Aorta (tissue), 5 donors: Measurements from ENCODE around the gene KRTAP5-2. TPM values are rescaled to one million over a fixed set of nuclear protein-coding genes. Genes with fewer than 3 reads are reported as not detected.
A peak's percentile ranks its signal among the peaks of the same experiment; 100 is the strongest.

Experiments
- ATAC-seq: fragments of 200-7000 bp; cut with Tn5 transposase; one replicate; pipeline ENCODE4 v1.9.1; 2022; ENCODE audit warnings: moderate library complexity; ENCODE audit not compliant: low FRiP score
- DNase-seq, 2 donors: peaks; one replicate each; pipeline ENCODE4 v3.0.0-alpha.2; 2020
- H3K27ac ChIP-seq, 2 donors: one replicate each; pipeline ENCODE4 v1.5.1; 2013; ENCODE audit warnings: low read length in 2 of 2, mild to moderate bottlenecking in 2 of 2, moderate library complexity in 2 of 2, control low read depth in 1 of 2, inconsistent platforms in 1 of 2, low read depth in 1 of 2
- H3K27me3 ChIP-seq, 2 donors: one replicate each; pipeline ENCODE4 v1.6.1; 2013; ENCODE audit warnings: control low read depth in 1 of 2, low read length in 1 of 2, mild to moderate bottlenecking in 1 of 2, moderate library complexity in 1 of 2; ENCODE audit not compliant: insufficient read depth in 2 of 2, control insufficient read depth in 1 of 2
- H3K36me3 ChIP-seq, 2 donors: one replicate each; pipeline ENCODE4 v1.6.1; 2013; ENCODE audit warnings: control low read depth in 1 of 2, low read length in 1 of 2, mild to moderate bottlenecking in 1 of 2; ENCODE audit not compliant: insufficient read depth in 2 of 2, control insufficient read depth in 1 of 2
- H3K4me1 ChIP-seq, 2 donors: one replicate each; pipeline ENCODE4 v1.6.1; 2013; ENCODE audit warnings: low read length in 2 of 2, control low read depth in 1 of 2, mild to moderate bottlenecking in 1 of 2, moderate library complexity in 1 of 2; ENCODE audit not compliant: insufficient read depth in 2 of 2, control insufficient read depth in 1 of 2
- H3K4me3 ChIP-seq, 2 donors: one replicate each; pipeline ENCODE4 v1.5.1; 2013; ENCODE audit warnings: low read length in 2 of 2, control low read depth in 1 of 2, mild to moderate bottlenecking in 1 of 2
- H3K9me3 ChIP-seq: one replicate; pipeline ENCODE4 v1.6.1; 2013; ENCODE audit warnings: mild to moderate bottlenecking, low read length; ENCODE audit not compliant: control insufficient read depth
- WGBS, 2 donors: extraction: QIAGEN DNeasy Blood & Tissue Kit; methylation state at CpG; one replicate each; pipeline ENCODE4 v1.1.7; 2013; 5-methylcytosine and 5-hydroxymethylcytosine counted together
- intact Hi-C, 2 donors: fragments of 100-400 bp; cut with DNase I; formaldehyde crosslinking; loops; one replicate each; pipeline versions ENCODE4 v1.14.2 to v1.15.0; 2022
- polyA plus RNA-seq, 2 donors: library from polyadenylated mRNA; stranded (reverse); fragments of 200-250 nt; gene quantifications; one replicate each; pipeline ENCODE4 v1.2.3, GENCODE V29; 2013
- total RNA-seq, 2 donors: library from RNA; stranded (reverse); fragmentation: NEBNext Ultra II Directional; extraction: Animal tissue kit (Norgen Biotek cat#: 25700); gene quantifications; one replicate each; pipeline ENCODE4 v1.2.1, GENCODE V29; 2021
- donor health status: healthy with polysubstance abuse.
- donor health status: Bipolar disorder and iron deficiency.
- donor health status: DM: no; HTN: no; CAD: no.
- donor health status: DM: no; HTN: no; CAD: no.
- donor health status: DM: yes; HTN: yes; CAD: no.

KRTAP5-2 gene
- total and polyA plus RNA-seq, 4 donors: not detected

DNA sequence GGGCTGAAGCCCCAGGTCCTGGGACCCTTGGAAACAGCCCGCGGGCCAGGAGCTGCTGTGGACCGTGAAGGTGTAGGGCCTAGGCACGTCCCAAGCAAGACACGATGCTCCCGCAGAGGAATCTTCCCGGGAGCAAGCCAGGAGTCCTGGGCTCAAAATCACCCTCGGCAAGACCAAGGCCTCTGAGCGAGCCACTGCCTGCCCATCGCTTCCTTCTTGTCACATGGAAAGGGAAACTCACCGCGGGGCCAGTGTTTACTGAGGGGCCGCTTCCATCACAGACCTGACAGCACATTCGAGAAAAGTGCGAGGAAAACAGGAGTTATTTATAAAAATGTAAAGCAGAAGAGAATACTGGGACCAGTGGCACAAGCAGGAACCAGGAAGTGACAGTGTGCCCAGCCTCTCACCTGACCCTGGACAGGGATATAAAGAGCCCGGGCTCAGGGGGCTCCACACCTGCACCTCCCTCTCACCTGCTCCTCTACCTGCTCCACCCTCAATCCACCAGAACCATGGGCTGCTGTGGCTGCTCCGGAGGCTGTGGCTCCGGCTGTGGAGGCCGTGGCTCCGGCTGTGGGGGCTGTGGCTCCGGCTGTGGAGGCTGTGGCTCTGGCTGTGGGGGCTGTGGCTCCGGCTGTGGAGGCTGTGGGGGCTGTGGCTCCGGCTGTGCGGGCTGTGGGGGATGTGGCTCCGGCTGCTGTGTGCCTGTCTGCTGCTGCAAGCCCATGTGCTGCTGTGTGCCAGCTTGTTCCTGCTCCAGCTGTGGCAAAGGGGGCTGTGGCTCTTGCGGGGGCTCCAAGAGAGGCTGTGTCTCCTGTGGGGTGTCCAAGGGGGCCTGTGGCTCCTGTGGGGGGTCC, 31.5 kb upstream of the KRTAP5-2 start, which contains the start of gene KRTAP5-5:
Gene KRTAP5-5 (plus strand): TSS at position 450 of the 860 bp plus-strand sequence. CDS start 66 bp downstream, at position 516.
- no peaks in the 10 kb centered on the region for H3K4me1 ChIP-seq
- DNase-seq (peak in 1 of 2 donors; percentile 19), ATAC-seq (no peak)
- H3K4me3 ChIP-seq: no peak within 1 kb of the TSS
- no peak within 1 kb of the TSS for H3K27ac ChIP-seq
- intact Hi-C loops: loop anchor here (5.0 kb wide), 1 partner anchor 82 kb away; no protein-coding TSS in a partner anchor
- no peaks in the 10 kb centered on the region for H3K36me3 ChIP-seq
- H3K9me3 ChIP-seq: no peaks in the 10 kb centered on the region
- no peaks in the 10 kb centered on the region for H3K27me3 ChIP-seq
- WGBS, 2 donors: 70 to 74% methylated on average over 21 to 25 of the region's 26 CpGs

DNA sequence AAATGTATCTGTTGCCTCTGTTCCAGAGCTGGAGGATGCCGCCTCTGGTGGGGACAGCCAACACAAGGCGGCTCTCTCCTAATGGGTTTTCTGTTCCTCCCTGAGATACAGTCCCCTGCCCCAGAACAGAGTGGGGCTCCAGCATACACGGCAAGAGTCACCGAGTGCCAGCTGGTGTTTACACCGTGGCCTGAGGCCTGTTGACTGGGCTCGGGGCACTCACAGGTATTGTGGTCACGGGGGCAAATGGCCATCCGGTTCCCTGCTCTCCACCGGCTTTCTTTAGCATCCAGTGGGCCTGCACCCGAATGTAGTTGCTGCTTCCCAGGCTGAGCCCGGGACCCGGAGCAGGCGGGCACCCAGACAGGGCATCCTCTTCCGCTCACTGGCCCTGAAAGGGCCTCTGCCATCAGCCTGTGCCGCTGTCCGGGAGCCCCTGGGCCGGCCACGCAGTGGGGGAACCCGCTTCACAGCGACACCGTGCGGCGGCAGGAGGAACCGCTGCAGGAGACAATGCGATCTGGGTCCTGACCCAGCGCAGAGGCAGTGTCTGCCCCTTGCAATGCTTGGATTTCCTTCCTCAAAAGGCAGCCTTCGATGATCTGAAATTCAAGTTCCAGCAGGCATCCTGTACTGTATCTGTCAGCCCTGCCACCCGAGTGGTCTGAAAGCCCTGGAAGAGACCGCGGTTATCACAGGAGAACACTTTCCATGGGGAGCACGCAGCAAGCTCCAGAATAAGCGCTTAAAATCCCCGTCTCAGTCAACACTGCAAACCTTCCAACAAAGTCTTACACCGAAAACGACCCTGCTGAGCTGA, 30.6 kb upstream of the KRTAP5-2 start:
- Histone ChIP-seq H3K9me3 (no peaks in the 10 kb centered on the region), H3K27ac (no peak overlapping the region), H3K27me3 (no peaks in the 10 kb centered on the region), H3K36me3 (no peaks in the 10 kb centered on the region), H3K4me3 (no peak overlapping the region), H3K4me1 (no peaks in the 10 kb centered on the region)
- intact Hi-C loops: loop anchor here (5.0 kb wide), 1 partner anchor 81 kb away; no protein-coding TSS in a partner anchor
- peak; percentile 63 to 87 for DNase-seq
- ATAC-seq: peak; percentile 75
- 26 to 28% methylated on average over 35 of the region's 35 CpGs for WGBS, 2 donors

DNA sequence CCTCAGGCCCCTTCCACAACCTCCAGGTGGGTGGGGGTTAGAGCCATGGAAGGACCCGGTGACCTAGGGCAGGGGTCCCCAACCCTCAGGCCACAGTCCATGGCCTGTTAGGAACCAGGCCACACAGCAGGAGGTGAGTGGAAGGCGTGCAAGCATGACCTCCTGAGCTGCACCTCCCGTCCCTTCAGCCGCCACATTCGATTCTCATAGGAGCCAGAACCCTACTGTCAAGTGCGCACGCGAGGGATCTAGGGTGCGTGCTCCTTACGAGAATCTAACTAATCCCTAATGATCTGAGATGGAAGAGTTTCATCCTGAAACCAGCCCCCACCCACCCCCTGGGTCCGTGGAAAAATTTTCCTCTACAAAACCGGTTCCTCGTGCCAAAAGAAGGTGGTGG, 27.4 kb upstream of the KRTAP5-2 start:
- intact Hi-C loops: loop anchor here (5.0 kb wide), 1 partner anchor 78 kb away; no protein-coding TSS in a partner anchor
- Histone ChIP-seq H3K27ac (no peak overlapping the region), H3K4me3 (no peak overlapping the region), H3K36me3 (no peaks in the 10 kb centered on the region), H3K9me3 (no peaks in the 10 kb centered on the region), H3K27me3 (no peaks in the 10 kb centered on the region), H3K4me1 (no peaks in the 10 kb centered on the region)
- peak in 1 of 2 donors; percentile 45 for DNase-seq
- ATAC-seq: peak; percentile 26
- 82 to 87% methylated on average over 13 of the region's 13 CpGs for WGBS, 2 donors

DNA sequence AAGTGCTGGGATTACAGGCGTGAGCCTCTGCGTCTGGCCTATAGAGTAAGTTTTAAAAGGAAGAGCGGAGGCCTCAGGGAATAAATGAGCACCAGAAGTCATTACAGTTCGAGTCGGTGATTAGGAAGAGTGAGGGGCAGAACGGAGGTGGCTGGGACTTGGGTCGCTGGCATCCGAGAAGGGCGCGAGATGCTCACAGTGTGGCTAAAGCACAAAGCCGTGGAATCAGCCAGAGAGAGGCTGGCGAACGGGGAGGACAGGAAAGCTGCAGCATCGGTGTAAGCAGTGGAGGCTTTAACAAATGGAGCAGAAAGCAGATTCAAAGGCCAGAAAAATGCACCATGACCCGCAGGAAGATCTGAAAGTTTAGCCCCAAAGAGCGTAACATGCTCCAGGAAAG, 26.5 kb upstream of the KRTAP5-2 start:
- Histone ChIP-seq H3K4me1 (no peaks in the 10 kb centered on the region), H3K27me3 (no peaks in the 10 kb centered on the region), H3K36me3 (no peaks in the 10 kb centered on the region), H3K27ac (no peak overlapping the region), H3K9me3 (no peaks in the 10 kb centered on the region), H3K4me3 (no peak overlapping the region)
- ATAC-seq: no peak
- no peak for DNase-seq
- WGBS, 2 donors: 77 to 79% methylated on average over 16 of the region's 16 CpGs
- intact Hi-C loops: loop anchor here (5.0 kb wide), 1 partner anchor 77 kb away; no protein-coding TSS in a partner anchor

DNA sequence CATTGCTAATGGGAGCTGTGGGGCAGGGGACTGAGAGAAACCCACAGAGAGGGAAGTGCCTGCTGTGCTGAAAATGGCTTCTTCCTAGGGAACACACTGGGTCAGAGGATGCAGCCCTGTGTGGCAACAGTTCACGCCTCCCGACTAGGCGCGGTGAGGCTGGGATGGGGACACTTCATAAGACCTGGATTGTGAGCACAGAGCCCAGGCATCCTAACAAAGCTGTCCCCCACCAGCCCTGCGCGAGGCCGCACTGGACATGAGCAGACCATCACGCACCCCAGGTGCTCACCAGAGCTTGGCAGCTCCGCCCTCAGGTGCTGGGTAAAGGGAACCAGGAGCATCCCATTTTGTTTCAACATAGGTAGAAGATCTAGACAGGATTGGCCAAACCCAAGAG, 25.6 kb upstream of the KRTAP5-2 start:
- no peak for ATAC-seq
- 76 to 82% methylated on average over 9 of the region's 9 CpGs for WGBS, 2 donors
- intact Hi-C loops: no loop called here

DNA sequence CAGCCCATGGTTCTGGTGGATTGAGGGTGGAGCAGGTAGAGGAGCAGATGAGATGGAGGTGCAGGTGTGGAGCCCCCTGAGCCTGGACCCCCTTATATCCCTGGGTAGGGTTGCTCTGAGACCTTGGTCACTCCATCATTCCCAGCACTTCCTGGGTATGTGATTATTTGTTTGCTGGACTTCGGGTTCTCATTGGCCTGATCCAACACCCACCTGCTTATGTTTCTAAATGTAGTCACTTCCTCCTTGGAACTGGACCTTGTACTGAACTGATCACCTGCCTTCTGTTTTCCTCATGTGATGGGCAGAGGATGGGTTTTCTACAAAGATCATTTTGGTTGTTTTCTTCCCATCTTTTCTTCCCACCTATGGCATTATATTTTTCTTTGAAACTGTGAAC, 24.0 kb upstream of the KRTAP5-2 start, which contains the start of gene KRTAP5-4:
Gene KRTAP5-4 (minus strand): TSS at position 53 of the 400 bp plus-strand sequence. CDS start 45 bp downstream, at position 8.
- Histone ChIP-seq H3K36me3 (no peaks in the 10 kb centered on the region), H3K9me3 (peaks cover 1% of the 10 kb centered on the region), H3K4me1 (no peaks in the 10 kb centered on the region), H3K27ac (no peak within 1 kb of the TSS), H3K27me3 (no peaks in the 10 kb centered on the region), H3K4me3 (no peak within 1 kb of the TSS)
- WGBS, 2 donors: 54 to 56% methylated on average over 1 of the region's 1 CpG
- intact Hi-C loops: no loop called here
- ATAC-seq (no peak), DNase-seq (no peak)

More for the DNA sequence above, 25.6 kb upstream of the KRTAP5-2 start:
- no peaks in the 10 kb centered on the region for H3K9me3 ChIP-seq
- H3K36me3 ChIP-seq: no peaks in the 10 kb centered on the region
- DNase-seq: no peak
- no peak overlapping the region for H3K4me3 ChIP-seq
- H3K4me1 ChIP-seq: no peaks in the 10 kb centered on the region
- H3K27ac ChIP-seq: no peak overlapping the region
- H3K27me3 ChIP-seq: no peaks in the 10 kb centered on the region

DNA sequence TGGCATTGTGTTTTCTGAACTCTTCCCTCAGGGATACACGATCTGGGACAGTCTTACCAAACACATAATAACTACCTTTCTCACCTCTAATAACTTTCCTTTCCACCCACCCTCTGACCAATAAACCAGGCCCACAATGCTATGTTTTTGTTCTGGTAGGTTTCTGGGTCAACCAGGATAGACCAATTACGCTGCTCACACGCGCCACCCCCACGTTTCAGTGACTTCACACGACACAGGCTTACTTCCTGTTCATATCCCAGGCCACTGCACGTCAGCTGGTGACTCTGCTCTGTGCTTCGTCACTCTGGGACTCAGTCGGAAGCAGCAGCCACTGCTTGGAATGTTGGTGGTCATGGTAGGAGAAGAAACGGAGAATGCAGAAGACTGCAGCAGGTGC, 21.4 kb upstream of the KRTAP5-2 start:
- Histone ChIP-seq H3K9me3 (peaks cover 1% of the 10 kb centered on the region), H3K4me1 (no peaks in the 10 kb centered on the region), H3K27me3 (no peaks in the 10 kb centered on the region), H3K27ac (no peak overlapping the region), H3K36me3 (no peaks in the 10 kb centered on the region), H3K4me3 (no peak overlapping the region)
- DNase-seq: no peak
- no peak for ATAC-seq
- intact Hi-C loops: no loop called here
- 32 to 42% methylated on average over 10 of the region's 10 CpGs for WGBS, 2 donors

DNA sequence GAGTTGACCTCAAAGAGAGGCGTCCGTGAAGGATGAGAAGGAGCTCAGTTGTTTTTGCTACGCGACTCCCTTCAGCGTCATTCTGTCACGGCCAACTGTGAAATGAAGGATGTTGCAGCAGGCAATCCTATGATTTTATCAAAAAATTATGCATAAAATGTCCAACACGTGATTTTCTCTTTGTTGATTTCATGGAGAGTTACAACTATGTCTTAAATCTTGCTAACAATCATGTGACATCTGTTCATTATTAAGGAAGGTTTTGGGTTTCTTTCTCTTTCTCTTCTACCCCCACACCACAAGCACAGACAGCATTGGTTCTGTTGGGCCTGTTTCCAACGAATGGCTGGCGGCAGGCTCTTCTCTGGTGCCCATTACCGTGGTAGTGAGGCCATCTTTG, 20.1 kb upstream of the KRTAP5-2 start:
- Histone ChIP-seq H3K9me3 (peaks cover 1% of the 10 kb centered on the region), H3K4me3 (no peak overlapping the region), H3K27me3 (no peaks in the 10 kb centered on the region), H3K27ac (no peak overlapping the region), H3K4me1 (no peaks in the 10 kb centered on the region), H3K36me3 (no peaks in the 10 kb centered on the region)
- DNase-seq (no peak), ATAC-seq (no peak)
- 78 to 82% methylated on average over 10 of the region's 10 CpGs for WGBS, 2 donors
- intact Hi-C loops: no loop called here
